Caco-2 (cell line): ENCODE data around the gene MANBA. TPM values are rescaled to one million over a fixed set of nuclear protein-coding genes. Genes with fewer than 3 reads are reported as not detected.

Experiments used
- BruUV-seq: library from RNA; stranded (reverse); fragments of 400-500 nt; replicated peaks from 2 replicates; lab custom pipeline; 2021; lab: Mats Ljungman, UMichigan
- CTCF ChIA-PET: fragments of 300-600 bp; sonication (Branson Sonifier 250); formaldehyde crosslinking; loops from one replicate; lab custom pipeline; 2022; ENCODE audit warnings: antibody characterized with exemption; lab: Charles Lee
- POLR2A ChIA-PET: fragments of 300-600 bp; sonication (Branson Sonifier 250); formaldehyde crosslinking; loops from one replicate; lab custom pipeline; 2022; ENCODE audit warnings: antibody characterized with exemption; lab: Charles Lee
- DNase-seq, 2 experiments: peaks; one replicate each; pipeline versions ENCODE4 v3.0.0 to v3.0.0-alpha.2; 2020 to 2022
- H3K27me3 ChIP-seq: replicated peaks from 2 replicates; pipeline ENCODE4 v1.6.0; 2011; ENCODE audit warnings: low read length; ENCODE audit not compliant: control insufficient read depth, insufficient read depth
- H3K36me3 ChIP-seq: 2 replicates; pipeline ENCODE4 v1.5.1; 2011; ENCODE audit warnings: low read length; ENCODE audit not compliant: control insufficient read depth, insufficient read depth
- H3K4me1 ChIP-seq: fragments of 250-450 bp; sonication (Bioruptor Pico); 2 replicates; pipeline ENCODE4 v1.5.1; 2020; ENCODE audit warnings: mild to moderate bottlenecking
- H3K4me3 ChIP-seq: 2 replicates; pipeline ENCODE4 v1.5.1; 2011; ENCODE audit warnings: low read depth, mild to moderate bottlenecking, control low read depth, low read length
- H3K9me3 ChIP-seq: fragments of 250-450 bp; sonication (Bioruptor Pico); 2 replicates; pipeline ENCODE4 v1.5.1; 2020; ENCODE audit warnings: mild to moderate bottlenecking, moderate library complexity
- H3K27ac Mint-ChIP-seq: one replicate; pipeline ENCODE4 v1.8.0; 2022; ENCODE audit warnings: mixed read lengths; ENCODE audit not compliant: unreplicated experiment
- H3K27me3 Mint-ChIP-seq: one replicate; pipeline ENCODE4 v1.8.0; 2022; ENCODE audit warnings: mixed read lengths; ENCODE audit not compliant: insufficient read depth, unreplicated experiment
- H3K36me3 Mint-ChIP-seq: one replicate; pipeline ENCODE4 v1.8.0; 2022; ENCODE audit warnings: mild to moderate bottlenecking, mixed read lengths; ENCODE audit not compliant: insufficient read depth, unreplicated experiment
- H3K4me1 Mint-ChIP-seq: one replicate; pipeline ENCODE4 v1.8.0; 2022; ENCODE audit warnings: low read depth, mixed read lengths; ENCODE audit not compliant: unreplicated experiment
- H3K4me3 Mint-ChIP-seq: one replicate; pipeline ENCODE4 v1.8.0; 2022; ENCODE audit warnings: mild to moderate bottlenecking, moderate library complexity, mixed read lengths; ENCODE audit not compliant: unreplicated experiment
- H3K9me3 Mint-ChIP-seq: one replicate; pipeline ENCODE4 v1.8.0; 2022; ENCODE audit warnings: mixed read lengths; ENCODE audit not compliant: unreplicated experiment
- intact Hi-C: fragments of 100-400 bp; cut with micrococcal nuclease; formaldehyde crosslinking; loops from one replicate; pipeline ENCODE4 v1.10.0; 2022; ENCODE audit not compliant: unreplicated experiment
- total RNA-seq: library from RNA; stranded (reverse); gene quantifications from 2 replicates; pipeline ENCODE4 v1.2.3, GENCODE V29; 2022
- TF ChIP-seq, protein P1 (sequence below), 2 experiments: fragments of 200-600 bp in 1 of 2; IDR thresholded peaks; 1 replicate in 1 of 2; 2 replicates in 1 of 2; pipeline versions ENCODE4 v1.5.1 to v1.8.0; 2011 to 2022; ENCODE audit warnings: antibody characterized with exemption in 1 of 2, control low read depth in 1 of 2, inconsistent platforms in 1 of 2, low read depth in 1 of 2, low read length in 1 of 2, mild to moderate bottlenecking in 1 of 2, moderate library complexity in 1 of 2; ENCODE audit not compliant: insufficient read depth in 1 of 2, severe bottlenecking in 1 of 2, unreplicated experiment in 1 of 2

MANBA gene
- total RNA-seq, 1 experiment from 2014 or later: 53.5 TPM

DNA sequence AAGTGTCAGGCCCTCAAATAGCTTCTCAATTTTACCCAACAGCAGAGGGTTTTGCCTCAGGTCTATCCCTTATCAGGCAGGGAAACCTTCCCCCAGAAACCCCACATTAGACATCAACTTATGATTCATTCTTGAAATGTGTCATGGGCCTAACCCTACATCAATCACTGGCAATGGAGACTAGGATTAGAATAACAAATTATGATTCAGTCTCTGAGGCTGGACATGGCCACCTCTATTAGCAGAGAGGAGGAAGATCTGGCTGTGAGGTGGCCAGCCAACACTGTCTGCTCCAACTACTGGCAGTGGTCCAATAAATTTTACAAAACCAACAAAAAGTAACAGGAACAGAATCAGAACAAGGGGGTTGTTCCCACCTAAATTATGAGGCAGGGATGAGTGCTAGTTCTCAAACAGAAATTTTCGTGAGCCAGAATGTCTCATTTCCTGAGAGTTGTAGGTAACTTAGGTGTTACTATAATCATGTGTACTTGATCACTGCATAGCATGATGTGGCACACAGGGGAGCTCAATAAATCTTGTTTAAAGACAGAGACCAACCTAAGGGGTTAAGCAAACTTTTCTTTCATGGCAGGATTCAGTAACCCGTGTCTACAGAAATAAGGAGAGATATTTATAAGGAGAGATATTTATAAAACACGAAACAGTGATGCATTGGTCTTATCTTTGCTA, 132.8 kb downstream of the MANBA start:
- intact Hi-C loops: loop anchor here (10.0 kb wide), 1 partner anchor 283 kb away; the partner anchor contains the start of gene SLC39A8
- H3K9me3 ChIP-seq: no peaks in the 10 kb centered on the region
- TF ChIP-seq, protein P1, sequence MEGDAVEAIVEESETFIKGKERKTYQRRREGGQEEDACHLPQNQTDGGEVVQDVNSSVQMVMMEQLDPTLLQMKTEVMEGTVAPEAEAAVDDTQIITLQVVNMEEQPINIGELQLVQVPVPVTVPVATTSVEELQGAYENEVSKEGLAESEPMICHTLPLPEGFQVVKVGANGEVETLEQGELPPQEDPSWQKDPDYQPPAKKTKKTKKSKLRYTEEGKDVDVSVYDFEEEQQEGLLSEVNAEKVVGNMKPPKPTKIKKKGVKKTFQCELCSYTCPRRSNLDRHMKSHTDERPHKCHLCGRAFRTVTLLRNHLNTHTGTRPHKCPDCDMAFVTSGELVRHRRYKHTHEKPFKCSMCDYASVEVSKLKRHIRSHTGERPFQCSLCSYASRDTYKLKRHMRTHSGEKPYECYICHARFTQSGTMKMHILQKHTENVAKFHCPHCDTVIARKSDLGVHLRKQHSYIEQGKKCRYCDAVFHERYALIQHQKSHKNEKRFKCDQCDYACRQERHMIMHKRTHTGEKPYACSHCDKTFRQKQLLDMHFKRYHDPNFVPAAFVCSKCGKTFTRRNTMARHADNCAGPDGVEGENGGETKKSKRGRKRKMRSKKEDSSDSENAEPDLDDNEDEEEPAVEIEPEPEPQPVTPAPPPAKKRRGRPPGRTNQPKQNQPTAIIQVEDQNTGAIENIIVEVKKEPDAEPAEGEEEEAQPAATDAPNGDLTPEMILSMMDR (IDR thresholded peaks at IDR 0.05; ENCODE audit: insufficient read depth in 1 of 2, low read depth in 1 of 2, low read length in 1 of 2, severe bottlenecking in 1 of 2, unreplicated experiment in 1 of 2): no peak
- no peaks in the 10 kb centered on the region for H3K9me3 Mint-ChIP-seq
- ChIA-PET POLR2A (no interaction called here), CTCF (no interaction called here)
- DNase-seq: no peak
- no peak overlapping the region for H3K4me3 Mint-ChIP-seq
- H3K4me3 ChIP-seq: no peak overlapping the region
- BruUV-seq: no TSS peak
- peaks cover 23% of the 10 kb centered on the region for H3K36me3 Mint-ChIP-seq
- H3K27me3 ChIP-seq: no peaks in the 10 kb centered on the region
- peaks cover 5% of the 10 kb centered on the region for H3K4me1 ChIP-seq
- no peaks in the 10 kb centered on the region for H3K27me3 Mint-ChIP-seq
- H3K27ac Mint-ChIP-seq: no peak overlapping the region
- H3K4me1 Mint-ChIP-seq: peaks cover 18% of the 10 kb centered on the region
- H3K36me3 ChIP-seq: no peaks in the 10 kb centered on the region

DNA sequence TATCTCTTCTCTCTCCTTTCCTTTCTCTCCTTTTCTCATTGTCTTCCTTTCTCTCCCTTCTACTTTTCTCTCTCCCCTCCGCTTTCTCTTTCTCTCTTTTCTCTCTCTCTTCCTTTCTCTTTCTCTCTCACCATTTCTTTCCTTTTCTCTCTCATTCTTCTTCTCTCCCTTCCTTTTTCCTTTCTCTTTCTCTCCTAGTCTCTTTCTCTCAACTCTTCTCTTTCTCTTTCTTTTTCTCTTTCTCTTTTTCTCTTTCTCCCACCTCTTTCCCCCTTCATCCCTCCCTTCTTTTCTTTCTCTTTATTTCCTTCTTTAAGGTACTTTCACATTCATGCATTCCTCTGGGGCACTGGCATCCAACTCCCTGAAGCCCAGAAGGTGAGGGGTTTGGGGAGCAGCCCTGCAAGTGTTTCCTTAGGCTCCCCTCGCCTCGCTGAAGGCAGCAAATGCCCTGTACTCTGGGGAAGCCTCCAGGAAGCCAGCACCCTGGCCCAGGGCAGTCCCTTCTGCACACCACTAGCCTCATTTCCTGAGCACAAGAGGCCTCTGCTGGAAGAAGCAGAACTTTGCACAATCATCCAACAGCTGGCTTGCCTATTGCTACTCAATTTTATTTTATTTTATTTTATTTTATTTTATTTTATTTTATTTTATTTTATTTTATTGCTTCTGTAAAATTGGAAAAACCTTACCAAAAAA, 135.4 kb downstream of the MANBA start:
- H3K27me3 Mint-ChIP-seq: no peaks in the 10 kb centered on the region
- Histone ChIP-seq H3K4me1 (peaks cover 23% of the 10 kb centered on the region), H3K27me3 (no peaks in the 10 kb centered on the region), H3K9me3 (no peaks in the 10 kb centered on the region), H3K4me3 (no peak overlapping the region), H3K36me3 (no peaks in the 10 kb centered on the region)
- peaks cover 26% of the 10 kb centered on the region for H3K4me1 Mint-ChIP-seq
- TF ChIP-seq, protein P1 (IDR thresholded peaks at IDR 0.05; ENCODE audit: insufficient read depth in 1 of 2, low read depth in 1 of 2, low read length in 1 of 2, severe bottlenecking in 1 of 2, unreplicated experiment in 1 of 2): peak in 1 of 2 experiments; percentile 39
- no peak overlapping the region for H3K4me3 Mint-ChIP-seq
- peak; percentile 32 to 55 for DNase-seq
- peaks cover 9% of the 10 kb centered on the region for H3K36me3 Mint-ChIP-seq
- H3K9me3 Mint-ChIP-seq: no peaks in the 10 kb centered on the region
- H3K27ac Mint-ChIP-seq: no peak overlapping the region
- CTCF ChIA-PET: no interaction called here
- intact Hi-C loops: loop anchor here (1.0 to 10.0 kb wide), 3 partner anchors 176 to 281 kb away; partner anchors contain the start of gene SLC39A8
- POLR2A ChIA-PET: no interaction called here
- no TSS peak for BruUV-seq

DNA sequence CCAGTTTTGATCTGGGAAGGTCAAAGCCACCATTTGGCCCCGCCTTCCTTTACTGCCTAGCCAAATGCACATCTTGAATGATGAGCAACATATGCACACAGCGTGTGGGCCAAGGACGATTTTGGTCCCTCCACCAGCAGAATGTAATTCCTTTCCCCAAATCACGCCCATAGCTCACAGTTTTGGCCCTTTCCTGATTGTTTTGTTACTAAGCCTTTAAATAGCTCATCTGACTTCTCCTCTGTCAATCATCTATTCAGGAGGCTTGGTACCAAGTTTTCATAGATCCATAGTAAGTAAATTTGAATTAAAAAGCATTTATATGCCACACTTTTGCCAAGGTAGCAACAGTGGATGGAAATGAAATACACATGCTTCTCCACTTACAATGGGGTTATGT, 136.3 kb downstream of the MANBA start:
- no peaks in the 10 kb centered on the region for H3K27me3 ChIP-seq
- CTCF ChIA-PET: interaction anchor here (1.4 kb wide), 1 partner anchor 156 kb away, joined by 4 read pairs; no protein-coding TSS in a partner anchor
- H3K4me3 Mint-ChIP-seq: no peak overlapping the region
- H3K9me3 ChIP-seq: no peaks in the 10 kb centered on the region
- H3K4me1 Mint-ChIP-seq: peaks cover 30% of the 10 kb centered on the region
- no peaks in the 10 kb centered on the region for H3K9me3 Mint-ChIP-seq
- no peaks in the 10 kb centered on the region for H3K27me3 Mint-ChIP-seq
- intact Hi-C loops: loop anchor here (5.0 to 10.0 kb wide), 3 partner anchors 158 to 280 kb away; partner anchors contain the start of gene SLC39A8
- TF ChIP-seq, protein P1 (IDR thresholded peaks at IDR 0.05; ENCODE audit: insufficient read depth in 1 of 2, low read depth in 1 of 2, low read length in 1 of 2, severe bottlenecking in 1 of 2, unreplicated experiment in 1 of 2): no peak
- no peak for DNase-seq
- no TSS peak for BruUV-seq
- POLR2A ChIA-PET: no interaction called here
- H3K4me3 ChIP-seq: no peak overlapping the region
- peaks cover 28% of the 10 kb centered on the region for H3K4me1 ChIP-seq
- H3K27ac Mint-ChIP-seq: peak overlapping the region; percentile 35
- H3K36me3 ChIP-seq: no peaks in the 10 kb centered on the region
- H3K36me3 Mint-ChIP-seq: no peaks in the 10 kb centered on the region
